Raji (cell line): Measurements from ENCODE around the gene ADI1.

ENCODE experiments used
- POLR2A ChIP-seq: IDR thresholded peaks from 2 replicates; pipeline ENCODE4 v1.6.1; 2011; ENCODE audit warnings: low read depth, low read length, control low read depth; ENCODE audit not compliant: insufficient read depth

Gene ADI1

DNA sequence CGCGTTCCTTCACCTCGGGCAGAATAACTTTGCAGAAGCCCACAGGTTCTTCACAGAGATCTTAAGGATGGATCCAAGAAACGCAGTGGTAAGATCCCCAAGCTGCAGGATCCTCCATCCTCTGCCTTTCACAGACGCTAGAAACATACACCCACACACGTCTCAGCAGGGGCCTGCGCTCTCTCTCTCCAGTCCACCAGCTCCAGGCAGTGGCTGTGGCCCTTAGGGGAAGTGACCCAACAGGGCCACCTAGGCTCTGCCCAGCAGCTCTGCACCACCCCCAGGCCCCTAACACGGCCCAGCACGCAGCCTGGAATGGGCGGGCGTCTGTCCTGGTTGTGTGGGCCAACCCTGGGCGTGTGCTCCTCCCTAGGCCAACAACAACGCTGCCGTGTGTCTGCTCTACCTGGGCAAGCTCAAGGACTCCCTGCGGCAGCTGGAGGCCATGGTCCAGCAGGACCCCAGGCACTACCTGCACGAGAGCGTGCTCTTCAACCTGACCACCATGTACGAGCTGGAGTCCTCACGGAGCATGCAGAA is 40.4 kb downstream of the ADI1 start:
- TF ChIP-seq POLR2A = no peak

- TF ChIP-seq POLR2A = no peak
Observed at GRCh38 chr2:3476985-3477327, 42.4 kb downstream of the ADI1 start.

- TF ChIP-seq POLR2A = no peak
Observed at GRCh38 chr2:3476321-3476984, 42.9 kb downstream of the ADI1 start.

- TF ChIP-seq POLR2A = no peak
Observed at GRCh38 chr2:3475771-3476170, 43.6 kb downstream of the ADI1 start.

DNA sequence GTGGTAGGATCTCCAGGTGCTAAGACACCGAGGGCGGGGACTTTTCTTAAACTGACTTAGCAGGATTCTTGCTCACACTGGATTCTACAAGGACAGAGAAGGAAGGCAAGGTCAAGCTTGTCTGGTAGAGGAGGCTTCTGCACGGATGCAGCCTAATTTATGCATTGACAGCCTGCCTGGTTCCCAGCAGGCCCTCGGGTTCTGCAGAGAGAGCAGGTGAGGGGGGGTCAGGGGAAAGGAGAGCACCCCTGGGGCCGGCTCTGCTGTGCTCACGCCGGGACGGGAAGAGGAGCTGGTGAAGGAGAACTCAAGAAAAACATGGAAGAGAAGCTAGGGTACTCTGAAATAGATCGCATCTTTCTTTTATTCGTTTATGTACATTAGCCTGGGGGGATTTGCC is 46.4 kb downstream of the ADI1 start:
- TF ChIP-seq POLR2A = no peak

DNA sequence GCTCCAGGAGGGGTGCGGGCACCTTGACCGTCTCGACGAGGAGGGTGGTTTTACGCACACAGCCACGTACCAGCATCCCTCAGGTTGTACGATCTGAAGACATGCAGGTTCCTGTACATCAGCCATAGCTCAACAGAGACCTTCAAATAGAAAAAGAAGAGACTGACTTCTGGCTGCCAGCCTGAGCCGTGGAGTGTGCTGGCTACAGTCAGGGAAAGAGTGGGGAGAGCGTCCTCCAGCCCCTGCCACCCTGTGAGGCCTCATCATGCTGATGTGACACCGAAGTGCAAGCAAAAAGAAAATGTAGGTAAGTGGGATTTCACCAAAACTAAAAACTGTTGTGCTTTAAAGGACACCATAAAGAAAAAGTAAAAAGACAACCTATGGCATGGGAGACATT is 47.0 kb downstream of the ADI1 start:
- TF ChIP-seq POLR2A = no peak

- no peak for TF ChIP-seq POLR2A
Observed at GRCh38 chr2:3470856-3471737, 48.2 kb downstream of the ADI1 start.

DNA sequence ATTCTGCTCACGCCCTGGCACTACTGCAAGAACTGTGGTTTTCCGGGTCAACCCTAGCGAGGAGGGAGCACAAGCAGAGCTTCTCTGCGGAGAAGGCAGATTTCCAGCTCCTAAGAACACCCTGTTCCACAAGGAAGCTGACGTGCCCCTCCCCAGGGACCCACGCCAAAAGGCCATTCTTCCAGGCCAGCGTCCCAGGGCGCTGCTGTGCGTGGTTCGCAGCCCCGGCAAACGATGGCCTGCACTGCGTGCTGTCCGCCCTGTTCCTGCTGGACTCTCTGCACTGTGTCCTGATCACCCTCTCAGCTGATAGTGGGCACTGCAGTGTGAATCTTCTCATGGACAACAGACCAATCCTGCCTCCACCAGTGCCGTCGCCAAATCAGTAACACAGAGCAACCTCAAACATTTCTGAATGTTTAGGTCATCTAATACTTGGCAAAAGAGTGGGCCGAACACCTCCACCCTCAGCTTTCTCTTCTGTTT is 49.1 kb downstream of the ADI1 start:
- TF ChIP-seq POLR2A = no peak

- TF ChIP-seq POLR2A = no peak
Observed at GRCh38 chr2:3469486-3469885, 49.8 kb downstream of the ADI1 start.

GRCh38 chr2:3468296-3468988 is 50.9 kb downstream of the ADI1 start:
- TF ChIP-seq POLR2A = no peak

GRCh38 chr2:3467654-3468053 is 51.7 kb downstream of the ADI1 start:
- TF ChIP-seq POLR2A = no peak

DNA sequence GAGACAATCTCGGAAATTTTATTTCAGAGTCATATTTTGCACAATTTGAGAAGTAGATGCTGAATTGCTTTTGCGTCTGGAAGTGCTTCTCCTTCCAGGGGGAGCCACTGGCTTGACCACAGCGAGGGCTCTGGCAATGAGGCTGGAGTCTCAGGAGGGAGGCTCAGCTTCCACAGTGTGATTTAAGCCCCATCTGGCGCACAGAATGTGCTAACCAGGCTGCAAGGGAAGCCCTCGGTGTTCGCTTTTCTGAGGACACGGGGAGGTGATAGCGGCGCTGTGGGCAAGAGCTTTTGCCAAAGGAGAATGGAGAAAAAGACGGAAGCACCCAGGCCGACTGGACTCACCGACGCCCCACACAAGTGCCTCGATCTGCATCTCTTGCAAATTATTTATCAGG is 52.4 kb downstream of the ADI1 start:
- no peak for TF ChIP-seq POLR2A

GRCh38 chr2:3466482-3466863 is 52.9 kb downstream of the ADI1 start:
- no peak for TF ChIP-seq POLR2A

- no peak for TF ChIP-seq POLR2A
Observed at GRCh38 chr2:3465844-3466481, 53.4 kb downstream of the ADI1 start.

- TF ChIP-seq POLR2A = no peak
Observed at GRCh38 chr2:3465328-3465727, 54.0 kb downstream of the ADI1 start.
